GM12878 (cell line): ENCODE results near the gene CACNA1H. TPM values are rescaled to one million over a fixed set of nuclear protein-coding genes. Genes with fewer than 3 reads are reported as not detected.

Experiments used
- ATAC-seq: fragments of 200-7000 bp; cut with Tn5 transposase; 3 replicates; pipeline ENCODE4 v1.9.1; 2020; ENCODE audit warnings: mild to moderate bottlenecking, moderate library complexity
- BruUV-seq: library from RNA; stranded (reverse); fragments of 400-500 nt; replicated peaks from 2 replicates; lab custom pipeline; 2021; lab: Mats Ljungman, UMichigan
- CTCF ChIA-PET: fragments of 300-600 bp; sonication (Branson Sonifier 250); formaldehyde crosslinking; extraction: SDS; loops from one replicate; lab custom pipeline; 2021; ENCODE audit warnings: inconsistent platforms; lab: Yijun Ruan, JAX
- POLR2A ChIA-PET: fragments of 350-600 bp; formaldehyde crosslinking; extraction: SDS; loops from one replicate; lab custom pipeline; 2021; ENCODE audit warnings: inconsistent platforms; lab: Charles Lee
- RAD21 ChIA-PET: fragments of 300-600 bp; sonication (Branson Sonifier 250); formaldehyde crosslinking; loops from one replicate; lab custom pipeline; 2023; ENCODE audit warnings: antibody characterized with exemption; ENCODE audit not compliant: unreplicated experiment; lab: Charles Lee
- SMC1A ChIA-PET: fragments of 300-600 bp; sonication (Branson Sonifier 250); formaldehyde crosslinking; loops from one replicate; lab custom pipeline; 2023; ENCODE audit not compliant: unreplicated experiment, uncharacterized antibody; lab: Charles Lee
- DNase-seq: peaks from one replicate; pipeline ENCODE4 v3.0.0-alpha.2; 2011; ENCODE audit warnings: low read depth, low spot score
- FAIRE-seq: peaks from 3 replicates; lab custom pipeline; 2011; peaks lifted over from hg19 to GRCh38; lab: Jason Lieb, UNC
- H2AFZ ChIP-seq: 2 replicates; pipeline ENCODE4 v1.6.0; 2011; ENCODE audit warnings: low read depth, low read length, control low read depth; ENCODE audit not compliant: control insufficient read depth
- H3K27ac ChIP-seq: 2 replicates; pipeline ENCODE4 v1.5.1; 2011; ENCODE audit warnings: control low read depth; ENCODE audit not compliant: control insufficient read depth, insufficient read depth
- H3K27me3 ChIP-seq, 2 experiments: replicated peaks in 1 of 2; 2 replicates each; pipeline versions ENCODE4 v1.6.0 to v1.6.1; 2011; ENCODE audit warnings: low read length in 1 of 2; ENCODE audit not compliant: control insufficient read depth in 2 of 2, insufficient read depth in 2 of 2
- H3K36me3 ChIP-seq, 2 experiments: 2 replicates each; pipeline ENCODE4 v1.5.1; 2011; ENCODE audit warnings: low read length in 1 of 2; ENCODE audit not compliant: control insufficient read depth in 2 of 2, insufficient read depth in 2 of 2
- H3K4me1 ChIP-seq: 2 replicates; pipeline ENCODE4 v1.6.1; 2011; ENCODE audit warnings: mild to moderate bottlenecking, low read length, moderate library complexity, mixed read lengths; ENCODE audit not compliant: control insufficient read depth, insufficient read depth
- H3K4me2 ChIP-seq: 2 replicates; pipeline ENCODE4 v1.6.0; 2011; ENCODE audit warnings: control low read depth; ENCODE audit not compliant: control insufficient read depth, insufficient read depth
- H3K4me3 ChIP-seq: fragments of 200-600 bp; sonication (generic); 2 replicates; pipeline ENCODE4 v1.5.1; 2016
- H3K79me2 ChIP-seq: 2 replicates; pipeline ENCODE4 v1.6.0; 2011; ENCODE audit warnings: low read length; ENCODE audit not compliant: control insufficient read depth, insufficient read depth
- H3K9ac ChIP-seq: 2 replicates; pipeline ENCODE4 v1.8.0; 2011; ENCODE audit warnings: low read length, control low read depth, mixed read lengths; ENCODE audit not compliant: control insufficient read depth, insufficient read depth
- H3K9me3 ChIP-seq: replicated peaks from 3 replicates; pipeline ENCODE4 v1.5.1; 2011; ENCODE audit warnings: mild to moderate bottlenecking, low read length; ENCODE audit not compliant: control insufficient read depth, insufficient read depth
- H4K20me1 ChIP-seq: 2 replicates; pipeline ENCODE4 v1.6.0; 2011; ENCODE audit not compliant: control insufficient read depth, insufficient read depth
- BACH1 ChIP-seq: fragments of 450-650 bp; IDR thresholded peaks from 2 replicates; pipeline ENCODE4 v1.6.1; 2017; ENCODE audit warnings: mild to moderate bottlenecking, borderline replicate concordance
- EED ChIP-seq: sonication (generic); IDR thresholded peaks from 2 replicates; pipeline ENCODE4 v1.6.1; 2016; ENCODE audit warnings: antibody characterized with exemption, low read depth
- FOXM1 ChIP-seq: IDR thresholded peaks from 2 replicates; pipeline ENCODE4 v1.6.1; 2012; ENCODE audit warnings: low read depth, mild to moderate bottlenecking, inconsistent platforms, low read length, moderate library complexity
- HDAC2 ChIP-seq: fragments of 200-600 bp; sonication (generic); IDR thresholded peaks from 2 replicates; pipeline ENCODE4 v1.6.1; 2017
- KAT2A ChIP-seq: conservative IDR thresholded peaks from 2 replicates; pipeline ENCODE4 v1.6.1; 2011; ENCODE audit warnings: low read depth, low read length; ENCODE audit not compliant: control insufficient read depth
- MLLT1 ChIP-seq: fragments of 450-650 bp; IDR thresholded peaks from 2 replicates; pipeline ENCODE4 v1.6.1; 2016; ENCODE audit warnings: mild to moderate bottlenecking
- NR2C1 ChIP-seq: fragments of 450-650 bp; IDR thresholded peaks from 2 replicates; pipeline ENCODE4 v1.6.1; 2017; ENCODE audit warnings: antibody characterized with exemption, mild to moderate bottlenecking, moderate library complexity
- SMARCA5 ChIP-seq: fragments of 450-650 bp; IDR thresholded peaks from 2 replicates; pipeline ENCODE4 v1.6.1; 2017; ENCODE audit warnings: mild to moderate bottlenecking
- WRNIP1 ChIP-seq: IDR thresholded peaks from 2 replicates; pipeline ENCODE4 v1.6.1; 2011; ENCODE audit warnings: low read depth, low read length, improper control_type of control experiment, borderline replicate concordance
- ZBED1 ChIP-seq: IDR thresholded peaks from 2 replicates; pipeline ENCODE4 v1.6.1; 2016; ENCODE audit warnings: borderline replicate concordance
- ZNF24 ChIP-seq: fragments of 450-650 bp; IDR thresholded peaks from 2 replicates; pipeline ENCODE4 v1.6.1; 2017; ENCODE audit warnings: antibody characterized with exemption, mild to moderate bottlenecking
- WGBS: methylation state at CpG from one replicate; pipeline ENCODE4 v1.1.6; 2016; ENCODE audit warnings: low lambda C conversion rate; ENCODE audit not compliant: insufficient replicate concordance, insufficient coverage; ENCODE audit errors: missing lambda C conversion rate; 5-methylcytosine and 5-hydroxymethylcytosine counted together
- in situ Hi-C: fragments of 300-500 bp; cut with MboI; formaldehyde crosslinking; loops from 9 replicates; pipeline ENCODE4 v1.14.3; 2018; ENCODE audit warnings: mixed read lengths
- intact Hi-C: fragments of 100-400 bp; cut with micrococcal nuclease; formaldehyde crosslinking; loops from one replicate; pipeline ENCODE4 v1.14.2; 2022; ENCODE audit not compliant: unreplicated experiment
- polyA plus RNA-seq, 11 experiments: library from polyadenylated mRNA; depleted of rRNA in 4 of 11; unstranded in 6 of 11; stranded (reverse) in 5 of 11; fragments of >200 nt; fragmentation: Nextera tagmentation in 4 of 11; fragmentation: Illumina TruSeq in 1 of 11; extraction: Ambion mirVana in 4 of 11; extraction: Trizol in 1 of 11; gene quantifications; 1 replicate in 1 of 11; 2 replicates in 10 of 11; pipeline versions ENCODE4 v1.2.1 to v1.2.3, GENCODE V29; 2011 to 2016; ENCODE audit warnings: inconsistent platforms in 2 of 11, missing spikeins in 2 of 11, low read depth in 1 of 11
- total RNA-seq, 4 experiments: library from RNA; depleted of rRNA in 3 of 4; stranded (reverse); fragments of >200 nt in 3 of 4; fragmentation: Illumina TruSeq in 1 of 4; extraction: Trizol in 1 of 4; gene quantifications; 2 replicates each; pipeline versions ENCODE4 v1.2.1 to v1.2.3, GENCODE V29; 2013 to 2021
- TF ChIP-seq, protein P1 (sequence below): IDR thresholded peaks from 2 replicates; pipeline ENCODE4 v1.6.1; 2012; ENCODE audit warnings: low read length, inconsistent platforms
- TF ChIP-seq, protein P2 (sequence below): fragments of 450-650 bp; conservative IDR thresholded peaks from 2 replicates; pipeline ENCODE4 v1.6.1; 2017; ENCODE audit warnings: mild to moderate bottlenecking, moderate library complexity
- TF ChIP-seq, protein P3 (sequence below): IDR thresholded peaks from 2 replicates; pipeline ENCODE4 v1.6.1; 2011; ENCODE audit warnings: low read depth, mild to moderate bottlenecking, low read length, moderate library complexity, borderline replicate concordance; ENCODE audit errors: extremely low read depth

The CACNA1H gene
- total and polyA plus RNA-seq, 10 of the 15 experiments (the other 5 are each of a cell fraction or from before 2014, with no cell fraction given), result 0.03 to 0.54 TPM; not detected in 8

- POLR2A ChIA-PET, result no interaction called here
- no peak for ATAC-seq
- WGBS, result 73% methylated on average over 33 of the region's 40 CpGs
These were observed 59.8 kb downstream of the CACNA1H start for GRCh38 chr16:1212616-1213194.

DNA sequence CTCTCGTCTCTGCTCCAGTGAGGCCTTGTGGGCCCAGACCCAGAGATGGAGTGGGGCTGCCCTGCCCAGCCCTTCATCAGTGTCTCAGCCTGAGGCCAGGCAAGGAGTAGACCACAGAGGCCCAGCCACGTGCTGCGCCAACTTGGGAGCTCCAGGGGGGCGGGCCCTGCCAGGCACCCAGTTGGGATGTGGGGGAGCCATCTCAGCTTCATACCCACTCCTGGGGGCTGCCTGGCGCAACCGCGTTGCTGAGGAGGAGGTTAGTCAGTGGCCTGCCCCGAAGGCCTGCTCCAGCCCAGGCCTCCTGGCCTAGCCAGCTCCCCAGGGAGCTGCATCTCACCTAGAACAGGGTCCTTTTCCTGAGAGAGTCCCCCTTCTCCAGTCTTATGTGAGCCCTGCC, 60.3 kb downstream of the CACNA1H start:
- Histone ChIP-seq H3K79me2 (no peaks in the 10 kb centered on the region), H3K9ac (no peak overlapping the region), H3K36me3 (no peaks in the 10 kb centered on the region), H3K9me3 (no peaks in the 10 kb centered on the region), H2AFZ (no peak overlapping the region), H4K20me1 (no peaks in the 10 kb centered on the region), H3K27ac (no peak overlapping the region), H3K4me2 (no peak overlapping the region), H3K27me3 (no peaks in the 10 kb centered on the region), H3K4me3 (no peak overlapping the region), H3K4me1 (no peaks in the 10 kb centered on the region)
- SMC1A ChIA-PET, result no interaction called here
- in situ Hi-C loops, result no loop called here
- DNase-seq (no peak), ATAC-seq (no peak), FAIRE-seq (no peak)
- intact Hi-C loops, result no loop called here
- BruUV-seq, result no TSS peak
- no peak for TF ChIP-seq KAT2A
- TF ChIP-seq SMARCA5, result no peak
- no peak for TF ChIP-seq HDAC2
- TF ChIP-seq, protein P1, sequence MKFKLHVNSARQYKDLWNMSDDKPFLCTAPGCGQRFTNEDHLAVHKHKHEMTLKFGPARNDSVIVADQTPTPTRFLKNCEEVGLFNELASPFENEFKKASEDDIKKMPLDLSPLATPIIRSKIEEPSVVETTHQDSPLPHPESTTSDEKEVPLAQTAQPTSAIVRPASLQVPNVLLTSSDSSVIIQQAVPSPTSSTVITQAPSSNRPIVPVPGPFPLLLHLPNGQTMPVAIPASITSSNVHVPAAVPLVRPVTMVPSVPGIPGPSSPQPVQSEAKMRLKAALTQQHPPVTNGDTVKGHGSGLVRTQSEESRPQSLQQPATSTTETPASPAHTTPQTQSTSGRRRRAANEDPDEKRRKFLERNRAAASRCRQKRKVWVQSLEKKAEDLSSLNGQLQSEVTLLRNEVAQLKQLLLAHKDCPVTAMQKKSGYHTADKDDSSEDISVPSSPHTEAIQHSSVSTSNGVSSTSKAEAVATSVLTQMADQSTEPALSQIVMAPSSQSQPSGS, result no peak
- no peak for TF ChIP-seq ZBED1
- TF ChIP-seq FOXM1, result no peak
- no peak for TF ChIP-seq EED
- no peak for TF ChIP-seq MLLT1
- TF ChIP-seq, protein P2, sequence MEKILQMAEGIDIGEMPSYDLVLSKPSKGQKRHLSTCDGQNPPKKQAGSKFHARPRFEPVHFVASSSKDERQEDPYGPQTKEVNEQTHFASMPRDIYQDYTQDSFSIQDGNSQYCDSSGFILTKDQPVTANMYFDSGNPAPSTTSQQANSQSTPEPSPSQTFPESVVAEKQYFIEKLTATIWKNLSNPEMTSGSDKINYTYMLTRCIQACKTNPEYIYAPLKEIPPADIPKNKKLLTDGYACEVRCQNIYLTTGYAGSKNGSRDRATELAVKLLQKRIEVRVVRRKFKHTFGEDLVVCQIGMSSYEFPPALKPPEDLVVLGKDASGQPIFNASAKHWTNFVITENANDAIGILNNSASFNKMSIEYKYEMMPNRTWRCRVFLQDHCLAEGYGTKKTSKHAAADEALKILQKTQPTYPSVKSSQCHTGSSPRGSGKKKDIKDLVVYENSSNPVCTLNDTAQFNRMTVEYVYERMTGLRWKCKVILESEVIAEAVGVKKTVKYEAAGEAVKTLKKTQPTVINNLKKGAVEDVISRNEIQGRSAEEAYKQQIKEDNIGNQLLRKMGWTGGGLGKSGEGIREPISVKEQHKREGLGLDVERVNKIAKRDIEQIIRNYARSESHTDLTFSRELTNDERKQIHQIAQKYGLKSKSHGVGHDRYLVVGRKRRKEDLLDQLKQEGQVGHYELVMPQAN, result no peak
- TF ChIP-seq, protein P3, sequence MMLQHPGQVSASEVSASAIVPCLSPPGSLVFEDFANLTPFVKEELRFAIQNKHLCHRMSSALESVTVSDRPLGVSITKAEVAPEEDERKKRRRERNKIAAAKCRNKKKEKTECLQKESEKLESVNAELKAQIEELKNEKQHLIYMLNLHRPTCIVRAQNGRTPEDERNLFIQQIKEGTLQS, result no peak
- TF ChIP-seq NR2C1, result no peak
- TF ChIP-seq ZNF24, result no peak
- no peak for TF ChIP-seq WRNIP1
- CTCF ChIA-PET, result no interaction called here
- WGBS, result 43% methylated on average over 8 of the region's 8 CpGs
- POLR2A ChIA-PET, result no interaction called here
- RAD21 ChIA-PET, result no interaction called here

More at GRCh38 chr16:1212616-1213194, 59.8 kb downstream of the CACNA1H start:
- CTCF ChIA-PET, result no interaction called here
- Histone ChIP-seq H3K9me3 (no peaks in the 10 kb centered on the region), H3K27ac (no peak overlapping the region), H3K9ac (no peak overlapping the region), H3K27me3 (no peaks in the 10 kb centered on the region), H3K79me2 (no peaks in the 10 kb centered on the region), H4K20me1 (no peaks in the 10 kb centered on the region), H3K36me3 (no peaks in the 10 kb centered on the region), H3K4me1 (no peaks in the 10 kb centered on the region), H3K4me2 (no peak overlapping the region), H3K4me3 (no peak overlapping the region), H2AFZ (no peak overlapping the region)
- no peak for FAIRE-seq
- in situ Hi-C loops, result no loop called here
- no TSS peak for BruUV-seq
- no peak for TF ChIP-seq BACH1
- SMC1A ChIA-PET, result no interaction called here
- no peak for DNase-seq
- RAD21 ChIA-PET, result no interaction called here
- intact Hi-C loops, result no loop called here
